Pancreas (tissue), 10 donors: Measurements from ENCODE around the gene PLPP1. TPM values are rescaled to one million over a fixed set of nuclear protein-coding genes. Genes with fewer than 3 reads are reported as not detected.

Experiments
- ATAC-seq, 4 donors: fragments of 200-7000 bp; cut with Tn5 transposase; one replicate each; pipeline versions ENCODE4 v1.8.0 to v1.9.1; 2020; ENCODE audit warnings: mild to moderate bottlenecking in 4 of 4, moderate library complexity in 4 of 4
- DNase-seq, 6 donors: peaks; one replicate each; pipeline ENCODE4 v3.0.0-alpha.2; 2020
- FAIRE-seq: peaks from 2 replicates; lab custom pipeline; 2012; peaks lifted over from hg19 to GRCh38; lab: Jason Lieb, UNC
- H3K27ac ChIP-seq, 4 donors: fragments of 200-600 bp; sonication (generic); 1 replicate in 3 of 4; 2 replicates in 1 of 4; pipeline versions ENCODE4 v1.5.0 to v1.8.0; 2020
- H3K27me3 ChIP-seq, 4 donors: fragments of 200-600 bp; one replicate each; pipeline ENCODE4 v1.8.0; 2021
- H3K36me3 ChIP-seq, 3 donors: fragments of 200-600 bp; sonication (generic) in 1 of 3; one replicate each; pipeline versions ENCODE4 v1.5.0 to v1.8.0; 2020 to 2021
- H3K4me1 ChIP-seq, 3 donors: fragments of 200-600 bp; one replicate each; pipeline ENCODE4 v1.8.0; 2021
- H3K4me3 ChIP-seq, 4 donors: fragments of 200-600 bp; sonication (generic) in 2 of 4; one replicate each; pipeline versions ENCODE4 v1.5.0 to v1.8.0; 2020 to 2021
- H3K9me3 ChIP-seq, 4 donors: fragments of 200-600 bp; one replicate each; pipeline ENCODE4 v1.8.0; 2021
- WGBS, 2 donors: extraction: QIAGEN DNeasy Blood & Tissue Kit; methylation state at CpG; one replicate each; pipeline ENCODE4 v1.1.7; 2013; 5-methylcytosine and 5-hydroxymethylcytosine counted together
- intact Hi-C, 3 donors: fragments of 100-400 bp; cut with DNase I; formaldehyde crosslinking; loops; one replicate each; pipeline versions ENCODE4 v1.11.1 to v1.14.2; 2022
- polyA plus RNA-seq, 2 donors: library from polyadenylated mRNA; stranded (reverse); fragments of 200-250 nt; gene quantifications; one replicate each; pipeline ENCODE4 v1.2.3, GENCODE V29; 2013
- total RNA-seq, 6 donors: library from RNA; stranded (reverse); fragmentation: NEBNext Ultra II Directional in 4 of 6; extraction: Animal tissue kit (Norgen Biotek cat#: 25700) in 4 of 6; gene quantifications; one replicate each; pipeline versions ENCODE4 v1.2.1 to v1.2.4, GENCODE V29; 2021 to 2023
- TF ChIP-seq, protein P1 (sequence below), 4 donors: fragments of 200-600 bp; sonication (generic) in 3 of 4; IDR thresholded peaks; one replicate each; pipeline versions ENCODE4 v1.5.0 to v1.8.0; 2021; ENCODE audit warnings: antibody characterized with exemption in 4 of 4
- donor health status: healthy with polysubstance abuse.
- donor health status: DM: no; HTN: no; CAD: no; lungs with moderate emphysema.
- donor health status: DM: no; HTN: no; CAD: no.
- donor health status: control.
- donor health status: control.
- donor health status: Bipolar disorder and iron deficiency.
- donor health status: DM: yes; HTN: yes; CAD: no.
- donor health status: DM: no; HTN: no; CAD: no.
- donor health status: DM: no; HTN: no; CAD: no.
- donor health status: DM: yes; HTN: yes; CAD: no.

Gene PLPP1
- total and polyA plus RNA-seq, 8 donors = 11.5 to 34.9 (median 20.6) TPM

- no peaks in the 10 kb centered on the region for H3K27me3 ChIP-seq
- intact Hi-C loops = no loop called here
- TF ChIP-seq, protein P1, sequence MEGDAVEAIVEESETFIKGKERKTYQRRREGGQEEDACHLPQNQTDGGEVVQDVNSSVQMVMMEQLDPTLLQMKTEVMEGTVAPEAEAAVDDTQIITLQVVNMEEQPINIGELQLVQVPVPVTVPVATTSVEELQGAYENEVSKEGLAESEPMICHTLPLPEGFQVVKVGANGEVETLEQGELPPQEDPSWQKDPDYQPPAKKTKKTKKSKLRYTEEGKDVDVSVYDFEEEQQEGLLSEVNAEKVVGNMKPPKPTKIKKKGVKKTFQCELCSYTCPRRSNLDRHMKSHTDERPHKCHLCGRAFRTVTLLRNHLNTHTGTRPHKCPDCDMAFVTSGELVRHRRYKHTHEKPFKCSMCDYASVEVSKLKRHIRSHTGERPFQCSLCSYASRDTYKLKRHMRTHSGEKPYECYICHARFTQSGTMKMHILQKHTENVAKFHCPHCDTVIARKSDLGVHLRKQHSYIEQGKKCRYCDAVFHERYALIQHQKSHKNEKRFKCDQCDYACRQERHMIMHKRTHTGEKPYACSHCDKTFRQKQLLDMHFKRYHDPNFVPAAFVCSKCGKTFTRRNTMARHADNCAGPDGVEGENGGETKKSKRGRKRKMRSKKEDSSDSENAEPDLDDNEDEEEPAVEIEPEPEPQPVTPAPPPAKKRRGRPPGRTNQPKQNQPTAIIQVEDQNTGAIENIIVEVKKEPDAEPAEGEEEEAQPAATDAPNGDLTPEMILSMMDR (IDR thresholded peaks at IDR 0.05) = no peak
- no peak overlapping the region for H3K4me3 ChIP-seq
- H3K36me3 ChIP-seq = peaks cover 0 to 2% (median 0%) of the 10 kb centered on the region in 3 donors
- no peak for DNase-seq
- H3K27ac ChIP-seq = peak overlapping the region in 1 of 4 donors; percentile 2
- WGBS, 2 donors = 53 to 63% methylated on average over 2 of the region's 2 CpGs
- H3K9me3 ChIP-seq = no peaks in the 10 kb centered on the region
- peaks cover 23 to 38% (median 32%) of the 10 kb centered on the region in 3 donors for H3K4me1 ChIP-seq
- FAIRE-seq = no peak
- no peak for ATAC-seq
Measured at GRCh38 chr5:55387865-55388264, 146.9 kb downstream of the PLPP1 start.

DNA sequence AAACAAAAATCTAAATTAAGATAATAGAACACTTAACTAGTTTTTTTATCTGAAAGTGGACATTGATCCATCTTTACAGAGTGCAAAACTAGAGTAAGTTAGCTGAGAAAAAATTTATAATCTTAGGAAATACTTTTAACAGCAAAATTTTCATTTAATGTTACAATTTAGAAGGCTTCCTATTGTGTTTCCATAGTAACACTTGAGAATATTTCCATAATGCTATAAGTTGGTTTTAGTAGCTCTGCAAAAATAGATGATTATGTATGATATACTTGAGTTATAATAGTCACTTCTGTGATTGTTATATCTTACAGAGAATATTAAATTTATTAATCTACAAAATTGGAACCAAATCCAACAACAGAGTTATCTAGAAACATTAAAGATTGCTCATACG, 148.4 kb downstream of the PLPP1 start:
- TF ChIP-seq, protein P1 (IDR thresholded peaks at IDR 0.05) = no peak
- ATAC-seq (no peak), FAIRE-seq (peak; percentile 13), DNase-seq (no peak)
- Histone ChIP-seq H3K27ac (no peak overlapping the region), H3K4me1 (peaks cover 18 to 31% (median 24%) of the 10 kb centered on the region in 3 donors), H3K27me3 (no peaks in the 10 kb centered on the region), H3K9me3 (no peaks in the 10 kb centered on the region), H3K4me3 (no peak overlapping the region), H3K36me3 (peaks cover 0 to 6% (median 0%) of the 10 kb centered on the region in 3 donors)
- intact Hi-C loops = no loop called here
- 51 to 63% methylated on average over 1 of the region's 1 CpG for WGBS, 2 donors

DNA sequence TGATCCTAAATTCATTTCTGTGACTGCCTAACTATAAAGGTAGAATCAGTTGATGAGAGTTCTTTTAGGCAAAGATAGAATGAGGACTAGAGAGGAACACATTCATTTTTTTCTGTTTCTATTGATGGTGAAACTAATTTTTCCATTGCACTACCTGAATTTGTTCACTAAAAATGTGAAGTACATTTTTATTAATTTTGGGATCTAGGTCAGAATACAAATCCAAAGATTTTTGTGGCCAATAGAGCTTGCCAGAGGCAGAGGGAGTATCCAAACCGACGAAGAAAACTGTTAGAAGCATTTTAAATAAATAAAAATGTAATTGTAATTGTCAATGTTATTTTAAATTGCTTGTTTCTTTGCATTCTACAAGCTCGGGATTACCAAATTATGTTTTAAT, 148.9 kb downstream of the PLPP1 start:
- WGBS, 2 donors = 80 to 90% methylated on average over 3 of the region's 3 CpGs

DNA sequence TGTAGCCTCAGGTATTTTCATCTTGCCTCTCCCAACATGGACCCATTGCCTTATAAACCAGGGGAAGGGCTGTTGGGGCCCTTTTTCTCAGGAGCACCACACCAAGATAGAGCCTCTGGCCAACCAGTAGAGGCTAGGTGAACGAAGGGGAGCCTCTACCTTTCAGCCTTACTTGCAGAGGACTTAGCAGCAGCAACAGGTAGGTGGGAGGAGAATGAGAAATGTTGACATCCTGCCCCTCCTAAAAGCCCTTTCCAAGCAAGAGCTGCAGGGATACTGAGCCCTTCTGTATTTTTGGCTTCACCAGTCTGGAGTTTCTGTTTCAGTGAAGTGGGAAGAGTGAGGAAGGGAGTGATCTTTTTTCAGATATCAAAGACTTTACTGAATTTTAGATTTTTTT, 149.5 kb downstream of the PLPP1 start:
- no peak for DNase-seq
- Histone ChIP-seq H3K4me1 (peaks cover 10 to 19% (median 13%) of the 10 kb centered on the region in 3 donors), H3K36me3 (peaks cover 0 to 6% (median 0%) of the 10 kb centered on the region in 3 donors), H3K9me3 (no peaks in the 10 kb centered on the region), H3K27me3 (no peaks in the 10 kb centered on the region), H3K4me3 (no peak overlapping the region), H3K27ac (no peak overlapping the region)
- 100% methylated on average over 1 of the region's 1 CpG for WGBS, 2 donors
- FAIRE-seq = no peak
- intact Hi-C loops = no loop called here
- TF ChIP-seq, protein P1 (IDR thresholded peaks at IDR 0.05) = no peak
- no peak for ATAC-seq

More for the DNA sequence above, 148.9 kb downstream of the PLPP1 start:
- H3K4me3 ChIP-seq = no peak overlapping the region
- H3K27ac ChIP-seq = no peak overlapping the region
- H3K27me3 ChIP-seq = no peaks in the 10 kb centered on the region
- H3K9me3 ChIP-seq = no peaks in the 10 kb centered on the region
- TF ChIP-seq, protein P1 (IDR thresholded peaks at IDR 0.05) = no peak
- DNase-seq = no peak
- FAIRE-seq = no peak
- ATAC-seq = no peak
- peaks cover 0 to 6% (median 0%) of the 10 kb centered on the region in 3 donors for H3K36me3 ChIP-seq
- H3K4me1 ChIP-seq = peaks cover 13 to 26% (median 19%) of the 10 kb centered on the region in 3 donors
- intact Hi-C loops = no loop called here

- no peak overlapping the region for H3K27ac ChIP-seq
- H3K4me3 ChIP-seq = no peak overlapping the region
- TF ChIP-seq, protein P1 (IDR thresholded peaks at IDR 0.05) = no peak
- H3K9me3 ChIP-seq = no peaks in the 10 kb centered on the region
- 94 to 97% methylated on average over 2 of the region's 2 CpGs for WGBS, 2 donors
- intact Hi-C loops = no loop called here
- DNase-seq (no peak), FAIRE-seq (no peak), ATAC-seq (no peak)
- H3K27me3 ChIP-seq = no peaks in the 10 kb centered on the region
- peaks cover 0 to 10% (median 0%) of the 10 kb centered on the region in 3 donors for H3K36me3 ChIP-seq
- peaks cover 0 to 8% (median 2%) of the 10 kb centered on the region in 3 donors for H3K4me1 ChIP-seq
Measured at GRCh38 chr5:55384072-55384471, 150.7 kb downstream of the PLPP1 start.
